DND-41 (cell line): ENCODE measurements around the gene DCTD.

Experiments used
- EZH2 ChIP-seq: IDR thresholded peaks from 3 replicates; pipeline ENCODE4 v1.6.1; 2012; ENCODE audit warnings: borderline replicate concordance, low read depth, mild to moderate bottlenecking, moderate library complexity, low read length, inconsistent platforms; ENCODE audit not compliant: severe bottlenecking
- TF ChIP-seq, protein P1 (sequence below): IDR thresholded peaks from 2 replicates; pipeline ENCODE4 v1.5.1; 2012; ENCODE audit warnings: borderline replicate concordance, low read length, moderate library complexity, mild to moderate bottlenecking; ENCODE audit not compliant: poor library complexity, severe bottlenecking; ENCODE audit errors: extremely low read depth

DNA sequence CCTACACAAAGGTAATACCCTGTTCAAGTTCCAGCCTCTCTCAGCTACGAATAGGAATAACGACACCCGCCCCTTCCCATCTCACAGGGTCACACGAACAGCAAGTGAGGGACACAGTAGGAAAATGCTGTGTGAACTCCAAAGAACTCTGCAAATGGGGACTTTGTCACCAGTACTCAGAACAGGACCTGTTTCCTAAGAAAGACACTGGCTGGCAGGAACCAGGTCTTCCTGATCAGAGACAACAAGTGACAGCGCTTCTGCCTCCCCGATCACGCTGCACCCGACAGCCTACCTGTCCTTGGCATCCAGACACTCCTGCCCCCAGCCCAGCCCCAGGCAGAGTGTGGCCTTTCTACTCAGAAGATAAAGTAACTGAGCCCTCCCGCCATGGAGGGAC is 14.2 kb downstream of the DCTD start:
- TF ChIP-seq, protein P1, sequence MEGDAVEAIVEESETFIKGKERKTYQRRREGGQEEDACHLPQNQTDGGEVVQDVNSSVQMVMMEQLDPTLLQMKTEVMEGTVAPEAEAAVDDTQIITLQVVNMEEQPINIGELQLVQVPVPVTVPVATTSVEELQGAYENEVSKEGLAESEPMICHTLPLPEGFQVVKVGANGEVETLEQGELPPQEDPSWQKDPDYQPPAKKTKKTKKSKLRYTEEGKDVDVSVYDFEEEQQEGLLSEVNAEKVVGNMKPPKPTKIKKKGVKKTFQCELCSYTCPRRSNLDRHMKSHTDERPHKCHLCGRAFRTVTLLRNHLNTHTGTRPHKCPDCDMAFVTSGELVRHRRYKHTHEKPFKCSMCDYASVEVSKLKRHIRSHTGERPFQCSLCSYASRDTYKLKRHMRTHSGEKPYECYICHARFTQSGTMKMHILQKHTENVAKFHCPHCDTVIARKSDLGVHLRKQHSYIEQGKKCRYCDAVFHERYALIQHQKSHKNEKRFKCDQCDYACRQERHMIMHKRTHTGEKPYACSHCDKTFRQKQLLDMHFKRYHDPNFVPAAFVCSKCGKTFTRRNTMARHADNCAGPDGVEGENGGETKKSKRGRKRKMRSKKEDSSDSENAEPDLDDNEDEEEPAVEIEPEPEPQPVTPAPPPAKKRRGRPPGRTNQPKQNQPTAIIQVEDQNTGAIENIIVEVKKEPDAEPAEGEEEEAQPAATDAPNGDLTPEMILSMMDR = no peak
- TF ChIP-seq EZH2 = no peak
